ENCODE data around the gene KLRK1.
"Not testable (repeated sequence)": the region's sequence is repeated elsewhere in the genome, so short reads cannot be mapped to it uniquely, and the experiment has no call there.

GRCh38 chr12:10338470-10338869 is 51.4 kb downstream of the KLRK1 start:
- TF ChIP-seq CTCF (conservative IDR thresholded peaks at IDR 0.05; ENCODE audit: low read depth, low read length); EZH2 (IDR thresholded peaks at IDR 0.05; ENCODE audit: low read length, unreplicated experiment): not testable (repeated sequence)

All from PC-3 (cell line).